ENCODE data around the gene BRINP2. TPM values are rescaled to one million over a fixed set of nuclear protein-coding genes. Genes with fewer than 3 reads are reported as not detected.

Gene BRINP2
- total and polyA plus RNA-seq, 2 of the 8 experiments (the other 6 are each of a cell fraction or from before 2014, with no cell fraction given) = 0.39 to 0.42 TPM

Other genes starting within 250 kb of the BRINP2 start
- 4.1 and 4.3 TPM in 2 replicates for gene ASTN1, start 6.2 kb upstream of the BRINP2 start, total RNA-seq (2021; fragmentation: NEBNext Ultra II Directional; extraction: Animal tissue kit (Norgen Biotek cat#: 25700))
- gene ASTN1, start 6.2 kb upstream of the BRINP2 start, polyA plus RNA-seq (2011; rRNA removed) = 2.9 and 3.6 TPM in 2 replicates

Data from H1 (cell line).